ENCODE data around the gene SECTM1.

Gene SECTM1

GRCh38 chr17:82302991-82303943, 30.3 kb downstream of the SECTM1 start:
- no peak for ATAC-seq
- TF ChIP-seq TSHZ2 (CRISPR knock-in tag; IDR thresholded peaks at IDR 0.05) (no peak), PPARA (CRISPR knock-in tag; IDR thresholded peaks at IDR 0.05; ENCODE audit: borderline replicate concordance) (no peak), OSR1 (CRISPR knock-in tag; IDR thresholded peaks at IDR 0.05) (no peak)

GRCh38 chr17:82302568-82302963, 31.0 kb downstream of the SECTM1 start:
- TF ChIP-seq ESRRG (CRISPR knock-in tag; IDR thresholded peaks at IDR 0.05): no peak
- TF ChIP-seq TSHZ2 (CRISPR knock-in tag; IDR thresholded peaks at IDR 0.05): no peak
- TF ChIP-seq ZNF565 (CRISPR knock-in tag; conservative IDR thresholded peaks at IDR 0.05; ENCODE audit: low read depth): no peak
- no peak for TF ChIP-seq TCF4 (CRISPR knock-in tag; IDR thresholded peaks at IDR 0.05; ENCODE audit: borderline replicate concordance)
- no peak for TF ChIP-seq SNAI2 (CRISPR knock-in tag; IDR thresholded peaks at IDR 0.05)
- no peak for TF ChIP-seq ZFP3 (CRISPR knock-in tag; IDR thresholded peaks at IDR 0.05)
- TF ChIP-seq GLIS3 (CRISPR knock-in tag; IDR thresholded peaks at IDR 0.05): no peak
- ATAC-seq: no peak

GRCh38 chr17:82301916-82302567, 31.5 kb downstream of the SECTM1 start:
- ATAC-seq: no peak
- TF ChIP-seq TSHZ2 (CRISPR knock-in tag; IDR thresholded peaks at IDR 0.05) (no peak), ZNF565 (CRISPR knock-in tag; conservative IDR thresholded peaks at IDR 0.05; ENCODE audit: low read depth) (no peak), POU6F1 (CRISPR knock-in tag; IDR thresholded peaks at IDR 0.05; ENCODE audit: borderline replicate concordance, low read depth) (no peak), TOX (CRISPR knock-in tag; IDR thresholded peaks at IDR 0.05; ENCODE audit: borderline replicate concordance) (no peak), ISL1 (CRISPR knock-in tag; IDR thresholded peaks at IDR 0.05) (no peak), SNAI2 (CRISPR knock-in tag; IDR thresholded peaks at IDR 0.05) (no peak), ZFP3 (CRISPR knock-in tag; IDR thresholded peaks at IDR 0.05) (no peak), ESRRG (CRISPR knock-in tag; IDR thresholded peaks at IDR 0.05) (no peak), GLIS3 (CRISPR knock-in tag; IDR thresholded peaks at IDR 0.05) (no peak), ZC3H10 (CRISPR knock-in tag; IDR thresholded peaks at IDR 0.05) (no peak), ZNF70 (CRISPR knock-in tag; IDR thresholded peaks at IDR 0.05) (no peak), CSRNP3 (CRISPR knock-in tag; IDR thresholded peaks at IDR 0.05) (no peak), PATZ1 (CRISPR knock-in tag; IDR thresholded peaks at IDR 0.05; ENCODE audit: borderline replicate concordance) (no peak), CSDC2 (CRISPR knock-in tag; IDR thresholded peaks at IDR 0.05) (no peak)
